Fibroblast of skin of right quadriceps (primary cell): ENCODE data around the gene CEP128.

Experiments
- DNase-seq: peaks from one replicate; pipeline ENCODE4 v3.0.0-alpha.2; 2013

CEP128 gene

GRCh38 chr14:80868260-80868659 is 73.3 kb downstream of the CEP128 start:
- no peak for DNase-seq

DNA sequence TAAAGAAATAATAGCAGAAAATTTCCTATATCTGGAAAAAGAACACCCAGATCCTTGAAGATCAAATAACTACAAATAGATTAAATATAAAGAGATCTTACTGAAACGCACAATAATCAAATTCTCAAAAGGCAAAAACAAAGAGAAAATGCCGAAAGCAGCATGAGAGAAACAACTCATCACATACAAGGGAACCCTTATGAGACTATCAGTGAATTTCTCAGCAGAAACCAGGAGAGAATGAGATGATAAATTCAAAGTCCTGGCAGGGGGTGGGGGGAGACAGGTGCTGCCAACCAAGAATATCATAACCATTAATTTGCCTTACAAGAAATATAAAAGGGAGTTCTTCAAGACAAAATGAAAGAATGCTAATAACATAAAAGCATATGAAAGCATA is 73.7 kb downstream of the CEP128 start:
- DNase-seq: no peak

GRCh38 chr14:80867091-80867490 is 74.4 kb downstream of the CEP128 start:
- peak; percentile 6 for DNase-seq

DNA sequence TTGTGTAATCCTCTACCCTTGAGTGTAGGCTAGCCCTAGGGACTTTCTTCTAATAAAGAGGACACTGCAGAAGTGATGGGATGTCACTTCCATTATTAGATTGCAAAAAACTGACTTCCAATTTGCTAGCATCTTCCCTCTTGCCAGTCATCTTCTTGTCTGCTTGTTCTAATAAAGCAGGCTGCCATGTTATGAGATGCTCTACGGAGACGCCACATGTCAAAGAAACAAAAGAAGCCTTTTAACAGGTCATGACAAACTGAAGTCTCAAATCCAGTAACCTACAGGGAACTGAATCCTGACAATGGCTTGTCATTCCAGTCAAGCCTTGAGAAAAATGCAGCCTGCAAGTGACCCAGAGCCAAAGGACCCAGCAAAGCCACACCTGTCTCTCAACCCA is 76.0 kb downstream of the CEP128 start:
- no peak for DNase-seq

GRCh38 chr14:80862983-80863382 is 78.6 kb downstream of the CEP128 start:
- no peak for DNase-seq

DNA sequence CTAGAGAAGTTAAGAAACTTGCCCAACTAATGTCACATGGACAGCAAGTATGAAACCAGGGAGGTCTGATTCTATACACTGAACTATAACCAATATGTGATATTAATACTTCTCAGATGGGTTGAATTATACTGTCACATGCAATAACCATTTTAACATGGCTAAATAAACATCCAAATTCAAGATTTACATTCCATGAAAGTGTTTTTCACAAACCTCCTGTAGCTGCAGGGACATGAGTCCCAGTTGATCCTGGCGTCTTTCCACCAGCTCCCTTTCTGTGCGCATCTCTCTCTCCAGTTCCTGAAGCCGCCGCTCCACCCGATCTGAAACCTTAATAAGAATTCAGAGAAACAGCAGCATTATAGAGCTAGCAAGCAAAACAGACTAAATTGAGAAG is 79.0 kb downstream of the CEP128 start:
- DNase-seq: no peak

- DNase-seq: peak; percentile 45
Observed at GRCh38 chr14:80850197-80850814, 91.2 kb downstream of the CEP128 start.

- no peak for DNase-seq
Observed at GRCh38 chr14:80847070-80847469, 94.5 kb downstream of the CEP128 start.

GRCh38 chr14:80845856-80846255 is 95.7 kb downstream of the CEP128 start:
- no peak for DNase-seq

DNA sequence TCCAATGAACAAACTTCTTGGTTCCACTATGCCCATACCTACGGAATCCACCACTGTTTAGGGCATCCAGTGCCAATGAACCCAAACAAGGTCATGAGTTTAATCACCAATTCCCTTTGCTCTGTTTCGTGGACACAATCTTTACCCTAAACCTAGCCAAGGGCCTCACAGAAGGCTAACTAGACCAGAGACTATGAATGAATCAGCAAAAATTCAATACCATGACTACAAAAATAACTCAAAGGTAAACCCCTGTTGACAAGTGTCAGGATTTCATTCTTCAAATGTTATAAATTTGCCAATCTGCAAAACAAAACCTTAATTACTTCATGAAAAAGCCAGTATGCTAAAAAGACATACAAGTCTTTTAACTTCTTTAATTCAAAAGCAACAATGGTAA is 96.7 kb downstream of the CEP128 start:
- DNase-seq: no peak

- DNase-seq: no peak
Observed at GRCh38 chr14:80839743-80840142, 101.8 kb downstream of the CEP128 start.

DNA sequence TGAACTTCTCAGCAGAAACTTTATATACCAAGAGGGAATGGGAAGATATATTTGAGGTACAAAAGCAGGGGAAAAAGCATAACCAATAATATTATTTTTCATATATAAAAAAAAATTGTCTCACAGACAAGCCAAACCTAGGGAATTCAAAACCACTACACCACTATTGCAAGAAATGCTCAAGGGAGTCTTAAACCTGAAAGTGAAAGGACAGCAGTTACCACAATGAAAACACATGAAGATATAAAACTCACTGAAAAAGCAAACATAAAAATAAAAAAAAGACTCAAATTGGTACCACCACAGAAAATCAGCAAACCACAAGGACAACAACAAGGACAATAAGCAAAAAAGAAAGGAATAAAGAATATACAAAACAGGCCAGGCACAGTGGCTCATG is 131.9 kb downstream of the CEP128 start:
- no peak for DNase-seq

- peak; percentile 40 for DNase-seq
Observed at GRCh38 chr14:80805136-80805535, 136.4 kb downstream of the CEP128 start.

DNA sequence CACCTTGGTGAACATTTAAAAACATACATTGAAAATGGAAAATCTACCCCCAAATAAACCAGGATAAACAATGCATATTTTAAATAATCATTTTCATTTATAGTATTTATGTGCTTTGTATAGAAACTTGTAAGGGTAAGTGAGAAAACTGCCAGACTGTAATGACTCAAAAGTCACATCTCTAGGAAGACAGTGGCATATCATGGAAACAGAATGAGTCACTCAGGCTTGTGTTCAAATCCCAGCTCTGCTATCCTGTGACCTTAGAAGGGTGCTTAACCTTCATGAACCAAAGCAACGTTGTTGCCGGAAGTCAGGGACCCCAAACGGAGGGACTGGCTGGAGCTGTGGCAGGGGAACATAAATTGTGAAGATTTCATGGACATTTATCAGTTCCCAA is 142.7 kb downstream of the CEP128 start:
- no peak for DNase-seq

DNA sequence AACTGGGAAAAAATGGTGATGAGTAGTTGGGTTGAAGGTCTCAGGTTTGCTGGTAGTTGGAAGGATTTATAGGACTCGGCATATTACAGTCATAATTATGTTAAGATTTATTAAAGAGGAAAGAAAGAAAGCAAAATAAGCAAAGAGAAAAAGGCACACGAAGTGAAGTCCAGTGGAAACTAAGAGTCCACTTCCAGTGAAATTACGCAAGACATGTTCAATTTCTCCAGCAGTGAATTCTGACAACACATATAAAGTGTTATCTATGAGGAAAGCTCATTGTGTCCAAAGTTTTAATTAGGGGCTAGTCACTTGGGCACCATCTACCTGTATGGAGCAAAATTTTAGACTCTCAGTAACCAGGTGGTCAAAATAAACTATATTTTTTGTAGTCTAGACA is 143.3 kb downstream of the CEP128 start:
- DNase-seq: no peak

DNA sequence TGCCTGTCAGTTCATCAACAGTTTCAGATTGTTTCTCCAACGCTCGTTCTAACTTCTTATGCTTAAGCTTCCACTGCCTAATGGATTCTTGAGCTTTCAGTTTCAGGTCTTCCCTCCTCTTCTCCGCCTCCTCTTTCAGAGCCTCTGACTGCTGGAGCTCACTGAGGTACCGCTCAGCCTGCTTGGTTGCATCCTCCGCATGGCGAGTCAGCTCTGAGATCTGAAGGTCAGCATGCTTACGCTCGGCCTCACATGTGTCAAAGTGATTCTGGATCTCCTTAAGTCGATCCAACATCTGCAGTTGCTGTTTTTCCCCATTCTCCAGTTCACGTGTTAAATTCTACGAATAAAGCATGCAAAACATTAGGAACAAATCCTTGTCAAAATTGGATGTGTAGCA is 148.8 kb downstream of the CEP128 start:
- DNase-seq: no peak

- DNase-seq: no peak
Observed at GRCh38 chr14:80787876-80788275, 153.7 kb downstream of the CEP128 start.

- peak; percentile 35 for DNase-seq
Observed at GRCh38 chr14:80784820-80785219, 156.7 kb downstream of the CEP128 start.

DNA sequence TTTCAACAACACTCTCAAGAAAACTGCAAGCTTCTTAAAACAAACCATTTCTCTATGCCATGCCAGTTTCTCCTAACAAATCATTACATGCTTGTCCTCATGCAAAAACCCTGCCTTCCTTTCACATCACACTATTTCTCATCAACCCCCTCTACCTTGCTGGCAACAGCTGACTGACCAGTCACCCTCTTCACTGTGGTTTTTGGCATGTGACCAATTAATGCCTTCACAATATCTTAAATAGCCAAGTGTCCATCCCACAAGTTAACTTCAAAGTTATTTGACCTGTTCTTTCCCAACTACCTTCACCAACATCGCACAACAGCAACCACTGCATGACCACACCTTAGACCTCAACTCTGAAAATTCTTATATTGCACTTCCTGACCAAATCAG is 159.6 kb downstream of the CEP128 start:
- no peak for DNase-seq

GRCh38 chr14:80780500-80780899 is 161.0 kb downstream of the CEP128 start:
- DNase-seq: no peak

GRCh38 chr14:80776657-80777056 is 164.9 kb downstream of the CEP128 start:
- no peak for DNase-seq

DNA sequence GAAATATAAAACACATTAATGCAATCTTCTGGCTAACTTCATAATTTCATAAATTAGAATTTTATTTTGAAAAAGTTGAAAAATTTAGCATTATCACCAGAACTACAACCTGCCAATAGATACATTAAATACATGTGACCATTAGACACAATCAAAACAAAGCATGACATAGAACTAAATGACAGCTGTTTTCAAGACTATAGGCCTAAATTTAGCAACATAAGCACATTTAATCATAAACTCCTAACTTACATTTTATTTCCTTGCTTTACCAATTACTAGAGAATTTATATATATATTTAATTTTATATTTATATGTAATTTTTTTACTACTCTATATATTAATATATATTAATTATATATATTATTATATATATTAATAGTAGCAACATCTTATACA is 165.4 kb downstream of the CEP128 start:
- no peak for DNase-seq

GRCh38 chr14:80772504-80772903 is 169.0 kb downstream of the CEP128 start:
- no peak for DNase-seq

- DNase-seq: no peak
Observed at GRCh38 chr14:80771201-80771600, 170.3 kb downstream of the CEP128 start.

DNA sequence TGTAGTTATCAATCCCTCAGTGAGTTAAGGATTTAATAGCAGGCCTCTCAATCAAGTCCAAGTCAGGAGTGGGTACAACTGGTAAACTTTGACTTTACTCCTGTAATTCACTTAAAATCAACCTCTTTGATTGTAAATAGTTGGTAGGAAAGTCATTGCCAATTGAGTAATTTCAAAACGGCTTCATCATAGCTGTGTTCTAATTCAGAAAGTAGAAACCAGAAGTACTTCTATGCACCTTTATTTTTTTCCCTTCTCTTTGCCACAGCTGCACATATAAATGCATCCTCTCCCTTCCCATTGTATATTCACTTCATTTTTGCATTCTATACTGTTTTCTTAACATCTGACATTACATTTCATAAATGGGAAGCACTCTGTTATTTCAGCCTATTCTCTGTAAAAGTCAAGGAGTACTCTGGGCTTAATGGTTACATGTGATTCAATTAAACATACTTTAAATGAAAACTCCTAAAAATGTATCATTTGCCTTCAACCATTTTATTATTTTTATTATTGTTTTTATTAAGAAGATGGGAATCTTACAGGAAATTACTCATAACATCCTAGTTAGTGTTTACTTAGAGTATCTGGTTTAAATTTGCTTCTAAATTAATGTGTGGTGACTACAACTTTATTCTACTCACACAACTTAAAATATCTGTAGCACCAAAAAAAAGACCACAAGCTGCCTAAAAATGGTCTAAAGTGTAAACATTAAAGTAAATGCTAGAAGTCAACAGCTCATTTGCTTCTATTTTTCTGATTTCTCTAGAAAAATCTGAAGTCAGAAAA is 171.2 kb downstream of the CEP128 start:
- DNase-seq: peak; percentile 56
